OCI-LY1 (cell line): ENCODE data around the gene ACMSD.

Experiments
- EZH2 ChIP-seq: fragments of 200-600 bp; sonication (generic), shearing (Covaris generic); IDR thresholded peaks from 2 replicates; pipeline ENCODE4 v1.8.0; 2017; ENCODE audit warnings: borderline replicate concordance, mixed run types, mild to moderate bottlenecking, antibody characterized with exemption, low read length, moderate library complexity, mixed read lengths
- TF ChIP-seq, protein P1 (sequence below): fragments of 200-600 bp; sonication (generic), shearing (Covaris generic); IDR thresholded peaks from 2 replicates; pipeline ENCODE4 v1.5.1; 2017; ENCODE audit warnings: mild to moderate bottlenecking, antibody characterized with exemption, low read length, moderate library complexity, mixed read lengths

DNA sequence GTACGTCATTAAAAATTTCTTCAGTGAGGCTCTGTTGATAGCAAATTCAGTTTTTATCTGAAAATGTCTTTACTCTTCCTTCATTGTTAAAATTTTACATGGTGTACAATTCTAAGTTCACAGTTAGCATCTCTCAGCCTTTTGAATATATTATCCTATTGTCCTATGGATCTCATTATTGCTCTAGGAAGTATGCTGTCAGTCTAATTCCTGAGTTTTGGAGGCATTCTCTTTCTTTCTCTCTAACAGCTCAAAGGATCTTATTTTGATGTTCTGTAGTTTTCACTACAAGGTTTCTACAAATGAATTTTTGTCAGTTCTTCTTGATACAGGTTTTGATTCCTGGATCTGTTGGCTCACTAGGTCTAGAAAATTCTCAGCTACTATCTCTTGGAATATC is 2.9 kb upstream of the ACMSD start:
- TF ChIP-seq, protein P1, sequence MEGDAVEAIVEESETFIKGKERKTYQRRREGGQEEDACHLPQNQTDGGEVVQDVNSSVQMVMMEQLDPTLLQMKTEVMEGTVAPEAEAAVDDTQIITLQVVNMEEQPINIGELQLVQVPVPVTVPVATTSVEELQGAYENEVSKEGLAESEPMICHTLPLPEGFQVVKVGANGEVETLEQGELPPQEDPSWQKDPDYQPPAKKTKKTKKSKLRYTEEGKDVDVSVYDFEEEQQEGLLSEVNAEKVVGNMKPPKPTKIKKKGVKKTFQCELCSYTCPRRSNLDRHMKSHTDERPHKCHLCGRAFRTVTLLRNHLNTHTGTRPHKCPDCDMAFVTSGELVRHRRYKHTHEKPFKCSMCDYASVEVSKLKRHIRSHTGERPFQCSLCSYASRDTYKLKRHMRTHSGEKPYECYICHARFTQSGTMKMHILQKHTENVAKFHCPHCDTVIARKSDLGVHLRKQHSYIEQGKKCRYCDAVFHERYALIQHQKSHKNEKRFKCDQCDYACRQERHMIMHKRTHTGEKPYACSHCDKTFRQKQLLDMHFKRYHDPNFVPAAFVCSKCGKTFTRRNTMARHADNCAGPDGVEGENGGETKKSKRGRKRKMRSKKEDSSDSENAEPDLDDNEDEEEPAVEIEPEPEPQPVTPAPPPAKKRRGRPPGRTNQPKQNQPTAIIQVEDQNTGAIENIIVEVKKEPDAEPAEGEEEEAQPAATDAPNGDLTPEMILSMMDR, result no peak
- TF ChIP-seq EZH2, result no peak
